ENCODE measurements around the gene BRINP3.

The BRINP3 gene

GRCh38 chr1:190259424-190259823, 218.2 kb downstream of the BRINP3 start:
- no peak for DNase-seq (ENCODE audit: insufficient read length, low spot score)
- no peak for FAIRE-seq
- TF ChIP-seq POU2F2 (IDR thresholded peaks at IDR 0.05; ENCODE audit: low read depth, low read length) = no peak
- no peak for TF ChIP-seq POLR2A (IDR thresholded peaks at IDR 0.05; ENCODE audit: low read depth, low read length)
- no peak for TF ChIP-seq SPI1 (IDR thresholded peaks at IDR 0.05; ENCODE audit: low read depth, low read length)
- TF ChIP-seq TAF1 (IDR thresholded peaks at IDR 0.05; ENCODE audit: low read depth, low read length) = no peak

GRCh38 chr1:190258003-190258402, 219.7 kb downstream of the BRINP3 start:
- DNase-seq (ENCODE audit: insufficient read length, low spot score) (no peak), FAIRE-seq (no peak)
- TF ChIP-seq POLR2A (IDR thresholded peaks at IDR 0.05; ENCODE audit: low read depth, low read length) (no peak), POU2F2 (IDR thresholded peaks at IDR 0.05; ENCODE audit: low read depth, low read length) (no peak), PAX5 (IDR thresholded peaks at IDR 0.05; ENCODE audit: insufficient read depth, low read length, severe bottlenecking) (no peak), POLR2AphosphoS5 (IDR thresholded peaks at IDR 0.05; ENCODE audit: low read depth, low read length) (no peak), SPI1 (IDR thresholded peaks at IDR 0.05; ENCODE audit: low read depth, low read length) (no peak), TAF1 (IDR thresholded peaks at IDR 0.05; ENCODE audit: low read depth, low read length) (no peak)

- DNase-seq (ENCODE audit: insufficient read length, low spot score) (no peak), FAIRE-seq (no peak)
- no peak for TF ChIP-seq POLR2A (IDR thresholded peaks at IDR 0.05; ENCODE audit: low read depth, low read length)
- TF ChIP-seq POU2F2 (IDR thresholded peaks at IDR 0.05; ENCODE audit: low read depth, low read length) = no peak
- no peak for TF ChIP-seq TAF1 (IDR thresholded peaks at IDR 0.05; ENCODE audit: low read depth, low read length)
- TF ChIP-seq PAX5 (IDR thresholded peaks at IDR 0.05; ENCODE audit: insufficient read depth, low read length, severe bottlenecking) = no peak
- TF ChIP-seq SPI1 (IDR thresholded peaks at IDR 0.05; ENCODE audit: low read depth, low read length) = no peak
- no peak for TF ChIP-seq POLR2AphosphoS5 (IDR thresholded peaks at IDR 0.05; ENCODE audit: low read depth, low read length)
Observed at GRCh38 chr1:190252046-190252445, 225.6 kb downstream of the BRINP3 start.

GRCh38 chr1:190250368-190250767, 227.3 kb downstream of the BRINP3 start:
- DNase-seq (ENCODE audit: insufficient read length, low spot score) (no peak), FAIRE-seq (no peak)

DNA sequence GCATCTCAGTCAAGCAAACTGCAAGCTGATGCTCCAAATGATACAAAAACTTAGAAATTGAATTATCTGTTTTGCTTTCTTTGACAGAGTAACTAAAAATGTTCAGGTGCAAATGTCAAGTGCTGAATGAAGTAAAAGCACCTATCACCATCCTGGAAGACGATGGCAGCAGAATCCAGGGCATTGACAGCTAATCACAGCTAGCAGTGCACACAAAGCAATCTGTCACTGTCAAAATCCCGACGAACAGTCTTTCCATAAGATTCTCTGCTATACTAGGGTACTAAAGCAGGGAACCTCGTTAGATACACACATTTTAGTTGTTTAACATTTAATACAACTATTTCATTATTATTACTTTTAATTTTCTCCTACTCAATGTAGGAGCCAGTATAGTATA, 233.3 kb downstream of the BRINP3 start:
- no peak for DNase-seq (ENCODE audit: insufficient read length, low spot score)
- no peak for TF ChIP-seq POU2F2 (IDR thresholded peaks at IDR 0.05; ENCODE audit: low read depth, low read length)
- TF ChIP-seq PAX5 (IDR thresholded peaks at IDR 0.05; ENCODE audit: insufficient read depth, low read length, severe bottlenecking) = no peak
- TF ChIP-seq SPI1 (IDR thresholded peaks at IDR 0.05; ENCODE audit: low read depth, low read length) = no peak
- TF ChIP-seq POLR2AphosphoS5 (IDR thresholded peaks at IDR 0.05; ENCODE audit: low read depth, low read length) = no peak
- TF ChIP-seq POLR2A (IDR thresholded peaks at IDR 0.05; ENCODE audit: low read depth, low read length) = no peak
- TF ChIP-seq TAF1 (IDR thresholded peaks at IDR 0.05; ENCODE audit: low read depth, low read length) = no peak
- FAIRE-seq = no peak

More at GRCh38 chr1:190250368-190250767, 227.3 kb downstream of the BRINP3 start:
- TF ChIP-seq PAX5 (IDR thresholded peaks at IDR 0.05; ENCODE audit: insufficient read depth, low read length, severe bottlenecking) = no peak
- TF ChIP-seq TAF1 (IDR thresholded peaks at IDR 0.05; ENCODE audit: low read depth, low read length) = no peak
- no peak for TF ChIP-seq POU2F2 (IDR thresholded peaks at IDR 0.05; ENCODE audit: low read depth, low read length)

GRCh38 chr1:190243056-190243455, 234.6 kb downstream of the BRINP3 start:
- TF ChIP-seq PAX5 (IDR thresholded peaks at IDR 0.05; ENCODE audit: insufficient read depth, low read length, severe bottlenecking) (no peak), POLR2A (IDR thresholded peaks at IDR 0.05; ENCODE audit: low read depth, low read length) (no peak), POLR2AphosphoS5 (IDR thresholded peaks at IDR 0.05; ENCODE audit: low read depth, low read length) (no peak), TAF1 (IDR thresholded peaks at IDR 0.05; ENCODE audit: low read depth, low read length) (no peak), POU2F2 (IDR thresholded peaks at IDR 0.05; ENCODE audit: low read depth, low read length) (no peak), SPI1 (IDR thresholded peaks at IDR 0.05; ENCODE audit: low read depth, low read length) (no peak)
- FAIRE-seq (no peak), DNase-seq (ENCODE audit: insufficient read length, low spot score) (no peak)

- no peak for TF ChIP-seq POLR2A (IDR thresholded peaks at IDR 0.05; ENCODE audit: low read depth, low read length)
- no peak for TF ChIP-seq PAX5 (IDR thresholded peaks at IDR 0.05; ENCODE audit: insufficient read depth, low read length, severe bottlenecking)
- TF ChIP-seq POLR2AphosphoS5 (IDR thresholded peaks at IDR 0.05; ENCODE audit: low read depth, low read length) = no peak
- no peak for TF ChIP-seq POU2F2 (IDR thresholded peaks at IDR 0.05; ENCODE audit: low read depth, low read length)
- TF ChIP-seq TAF1 (IDR thresholded peaks at IDR 0.05; ENCODE audit: low read depth, low read length) = no peak
- no peak for TF ChIP-seq SPI1 (IDR thresholded peaks at IDR 0.05; ENCODE audit: low read depth, low read length)
- no peak for FAIRE-seq
- no peak for DNase-seq (ENCODE audit: insufficient read length, low spot score)
Observed at GRCh38 chr1:190226006-190226405, 251.7 kb downstream of the BRINP3 start.

DNA sequence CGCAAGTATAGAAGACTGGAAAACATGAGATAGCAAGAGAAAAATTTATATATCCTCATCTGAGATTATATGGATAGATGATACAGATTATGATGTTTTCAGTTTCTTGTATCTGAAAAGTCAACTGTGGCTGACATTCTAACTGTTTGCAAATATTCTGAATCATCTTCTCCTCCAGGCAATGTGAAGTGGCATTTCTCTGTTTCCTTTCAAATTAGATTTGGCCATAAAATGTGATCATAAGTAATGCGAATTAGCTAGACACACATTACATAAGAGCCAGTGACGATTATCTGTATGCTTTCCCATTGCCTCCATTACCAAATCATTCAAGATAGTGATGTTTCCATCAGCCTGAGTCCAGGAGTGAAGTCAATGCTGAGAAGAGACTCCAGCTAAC, 265.2 kb downstream of the BRINP3 start:
- FAIRE-seq (no peak), DNase-seq (ENCODE audit: insufficient read length, low spot score) (no peak)
- TF ChIP-seq POU2F2 (IDR thresholded peaks at IDR 0.05; ENCODE audit: low read depth, low read length) (no peak), POLR2A (IDR thresholded peaks at IDR 0.05; ENCODE audit: low read depth, low read length) (no peak), SPI1 (IDR thresholded peaks at IDR 0.05; ENCODE audit: low read depth, low read length) (no peak), POLR2AphosphoS5 (IDR thresholded peaks at IDR 0.05; ENCODE audit: low read depth, low read length) (no peak), TAF1 (IDR thresholded peaks at IDR 0.05; ENCODE audit: low read depth, low read length) (no peak), PAX5 (IDR thresholded peaks at IDR 0.05; ENCODE audit: insufficient read depth, low read length, severe bottlenecking) (no peak)

- no peak for TF ChIP-seq POLR2A (IDR thresholded peaks at IDR 0.05; ENCODE audit: low read depth, low read length)
- no peak for TF ChIP-seq TAF1 (IDR thresholded peaks at IDR 0.05; ENCODE audit: low read depth, low read length)
- TF ChIP-seq SPI1 (IDR thresholded peaks at IDR 0.05; ENCODE audit: low read depth, low read length) = no peak
- TF ChIP-seq POLR2AphosphoS5 (IDR thresholded peaks at IDR 0.05; ENCODE audit: low read depth, low read length) = no peak
- no peak for TF ChIP-seq PAX5 (IDR thresholded peaks at IDR 0.05; ENCODE audit: insufficient read depth, low read length, severe bottlenecking)
- TF ChIP-seq POU2F2 (IDR thresholded peaks at IDR 0.05; ENCODE audit: low read depth, low read length) = no peak
- DNase-seq (ENCODE audit: insufficient read length, low spot score) (no peak), FAIRE-seq (no peak)
Observed at GRCh38 chr1:190207733-190208132, 269.9 kb downstream of the BRINP3 start.

GRCh38 chr1:190205713-190206112, 272.0 kb downstream of the BRINP3 start:
- no peak for FAIRE-seq
- TF ChIP-seq PAX5 (IDR thresholded peaks at IDR 0.05; ENCODE audit: insufficient read depth, low read length, severe bottlenecking) = no peak
- no peak for TF ChIP-seq POLR2A (IDR thresholded peaks at IDR 0.05; ENCODE audit: low read depth, low read length)
- TF ChIP-seq SPI1 (IDR thresholded peaks at IDR 0.05; ENCODE audit: low read depth, low read length) = no peak
- no peak for TF ChIP-seq TAF1 (IDR thresholded peaks at IDR 0.05; ENCODE audit: low read depth, low read length)
- no peak for TF ChIP-seq POU2F2 (IDR thresholded peaks at IDR 0.05; ENCODE audit: low read depth, low read length)
- TF ChIP-seq POLR2AphosphoS5 (IDR thresholded peaks at IDR 0.05; ENCODE audit: low read depth, low read length) = no peak
- no peak for DNase-seq (ENCODE audit: insufficient read length, low spot score)
